Peyer's patch (tissue), 4 donors: ENCODE measurements around the gene CACNA1I.

Source experiments
- CTCF ChIP-seq, 6 experiments: fragments of 450-650 bp in 4 of 6; fragments of 200-600 bp in 2 of 6; sonication (generic) in 1 of 6; IDR thresholded peaks; one replicate each; pipeline ENCODE4 v1.5.1; 2017 to 2019; ENCODE audit warnings: antibody characterized with exemption in 6 of 6, mild to moderate bottlenecking in 3 of 6, moderate library complexity in 1 of 6
- POLR2A ChIP-seq, 2 donors: fragments of 450-650 bp; IDR thresholded peaks; one replicate each; pipeline ENCODE4 v1.5.1; 2017; ENCODE audit warnings: antibody characterized with exemption in 2 of 2, mild to moderate bottlenecking in 2 of 2, moderate library complexity in 2 of 2

GRCh38 chr22:39722501-39722900 lies 151.9 kb downstream of the CACNA1I start:
- TF ChIP-seq CTCF (IDR thresholded peaks at IDR 0.05) = no peak
- TF ChIP-seq POLR2A (IDR thresholded peaks at IDR 0.05) = no peak
